DOHH2 (cell line): ENCODE data around the gene XRCC3.

Source experiments
- EZH2phosphoT487 ChIP-seq: fragments of 200-600 bp; sonication (generic); IDR thresholded peaks from 2 replicates; pipeline ENCODE4 v1.6.1; 2017; ENCODE audit warnings: borderline replicate concordance, mild to moderate bottlenecking, antibody characterized with exemption, low read length, moderate library complexity, mixed read lengths
- TF ChIP-seq, protein P1 (sequence below): fragments of 200-600 bp; sonication (generic); IDR thresholded peaks from one replicate; pipeline ENCODE4 v1.5.1; 2014; ENCODE audit warnings: antibody characterized with exemption, mild to moderate bottlenecking, low read depth, low read length; ENCODE audit not compliant: poor library complexity, severe bottlenecking

DNA sequence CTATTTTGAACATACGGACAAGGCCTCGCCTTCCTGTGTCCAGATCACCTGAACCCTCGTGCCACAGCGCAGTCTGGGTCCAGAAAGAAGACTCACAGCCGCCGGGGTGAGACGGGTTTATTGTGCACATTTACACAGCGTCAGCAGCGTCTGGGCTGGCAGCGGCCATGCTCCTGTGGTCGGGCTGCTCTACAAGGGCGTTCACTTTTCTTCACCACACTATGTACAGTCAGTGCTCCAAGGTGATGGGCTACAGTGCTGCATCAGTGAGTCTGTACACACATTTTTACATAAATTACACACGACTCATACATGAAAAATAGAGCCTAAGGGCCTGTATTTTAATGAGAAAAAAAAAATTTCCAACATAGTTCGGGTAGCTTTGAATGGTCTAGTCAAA, 18.4 kb upstream of the XRCC3 start:
- TF ChIP-seq, protein P1, sequence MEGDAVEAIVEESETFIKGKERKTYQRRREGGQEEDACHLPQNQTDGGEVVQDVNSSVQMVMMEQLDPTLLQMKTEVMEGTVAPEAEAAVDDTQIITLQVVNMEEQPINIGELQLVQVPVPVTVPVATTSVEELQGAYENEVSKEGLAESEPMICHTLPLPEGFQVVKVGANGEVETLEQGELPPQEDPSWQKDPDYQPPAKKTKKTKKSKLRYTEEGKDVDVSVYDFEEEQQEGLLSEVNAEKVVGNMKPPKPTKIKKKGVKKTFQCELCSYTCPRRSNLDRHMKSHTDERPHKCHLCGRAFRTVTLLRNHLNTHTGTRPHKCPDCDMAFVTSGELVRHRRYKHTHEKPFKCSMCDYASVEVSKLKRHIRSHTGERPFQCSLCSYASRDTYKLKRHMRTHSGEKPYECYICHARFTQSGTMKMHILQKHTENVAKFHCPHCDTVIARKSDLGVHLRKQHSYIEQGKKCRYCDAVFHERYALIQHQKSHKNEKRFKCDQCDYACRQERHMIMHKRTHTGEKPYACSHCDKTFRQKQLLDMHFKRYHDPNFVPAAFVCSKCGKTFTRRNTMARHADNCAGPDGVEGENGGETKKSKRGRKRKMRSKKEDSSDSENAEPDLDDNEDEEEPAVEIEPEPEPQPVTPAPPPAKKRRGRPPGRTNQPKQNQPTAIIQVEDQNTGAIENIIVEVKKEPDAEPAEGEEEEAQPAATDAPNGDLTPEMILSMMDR: no peak
- TF ChIP-seq EZH2phosphoT487: no peak
